ENCODE data around the gene NUP160. TPM values are rescaled to one million over a fixed set of nuclear protein-coding genes. Genes with fewer than 3 reads are reported as not detected.
"Not testable (repeated sequence)": the region's sequence is repeated elsewhere in the genome, so short reads cannot be mapped to it uniquely, and the experiment has no call there.

Gene NUP160
- total and polyA plus RNA-seq, 10 of the 15 experiments (the other 5 are each of a cell fraction or from before 2014, with no cell fraction given), result 24.0 to 87.6 (median 54.6) TPM

GRCh38 chr11:47791774-47792430 is 56.2 kb downstream of the NUP160 start:
- H3K36me3 ChIP-seq (ENCODE audit: control insufficient read depth in 2 of 2, insufficient read depth in 2 of 2, low read length in 1 of 2), result peaks cover 5 to 31% of the 10 kb centered on the region in 2 experiments
- ChIA-PET SMC1A (ENCODE audit: uncharacterized antibody, unreplicated experiment) (interaction anchor here (0.6 to 1.4 kb wide), 5 partner anchors 13 to 76 kb away, joined by 3 to 4 read pairs (median 3); partner anchors contain the start of gene AGBL2), RAD21 (ENCODE audit: unreplicated experiment) (no interaction called here), POLR2A (interaction anchor here (0.5 kb wide), 1 partner anchor 13 kb away, joined by 5 read pairs; no protein-coding TSS in a partner anchor), CTCF (interaction anchor here (0.6 to 1.0 kb wide), 3 partner anchors 11 to 106 kb away, joined by 3 to 5 read pairs (median 3); no protein-coding TSS in a partner anchor)
- no peak for ATAC-seq
- H3K27me3 ChIP-seq (replicated peaks in 1 of 2; ENCODE audit: control insufficient read depth in 2 of 2, insufficient read depth in 2 of 2, low read length in 1 of 2), result no peaks in the 10 kb centered on the region
- H3K4me3 ChIP-seq, result no peak overlapping the region
- no peak for FAIRE-seq
- 79% methylated on average over 4 of the region's 4 CpGs for WGBS (ENCODE audit: insufficient coverage, insufficient replicate concordance, low lambda C conversion rate, missing lambda C conversion rate)
- in situ Hi-C loops (cut with MboI) (no loop called here), intact Hi-C loops (cut with micrococcal nuclease; ENCODE audit: unreplicated experiment) (no loop called here)
- H2AFZ ChIP-seq (ENCODE audit: control insufficient read depth, low read depth, low read length), result no peak overlapping the region
- TF ChIP-seq BMI1 (IDR thresholded peaks at IDR 0.05; ENCODE audit: borderline replicate concordance) (no peak), CBFB (IDR thresholded peaks at IDR 0.05; ENCODE audit: low read depth) (no peak), E4F1 (IDR thresholded peaks at IDR 0.05; ENCODE audit: borderline replicate concordance, partially characterized antibody) (no peak)
- DNase-seq (ENCODE audit: low read depth, low spot score), result no peak
- no peaks in the 10 kb centered on the region for H4K20me1 ChIP-seq (ENCODE audit: control insufficient read depth, insufficient read depth)
- H3K27ac ChIP-seq (ENCODE audit: control insufficient read depth, insufficient read depth), result no peak overlapping the region
- no TSS peak for BruUV-seq (replicated peaks)
- no peaks in the 10 kb centered on the region for H3K4me1 ChIP-seq (ENCODE audit: control insufficient read depth, insufficient read depth, low read length)
- H3K4me2 ChIP-seq (ENCODE audit: control insufficient read depth, insufficient read depth), result no peak overlapping the region
- H3K79me2 ChIP-seq (ENCODE audit: control insufficient read depth, insufficient read depth, low read length), result no peaks in the 10 kb centered on the region
- no peak overlapping the region for H3K9ac ChIP-seq (ENCODE audit: control insufficient read depth, insufficient read depth, low read length)
- H3K9me3 ChIP-seq (replicated peaks; ENCODE audit: control insufficient read depth, insufficient read depth, low read length), result no peaks in the 10 kb centered on the region

DNA sequence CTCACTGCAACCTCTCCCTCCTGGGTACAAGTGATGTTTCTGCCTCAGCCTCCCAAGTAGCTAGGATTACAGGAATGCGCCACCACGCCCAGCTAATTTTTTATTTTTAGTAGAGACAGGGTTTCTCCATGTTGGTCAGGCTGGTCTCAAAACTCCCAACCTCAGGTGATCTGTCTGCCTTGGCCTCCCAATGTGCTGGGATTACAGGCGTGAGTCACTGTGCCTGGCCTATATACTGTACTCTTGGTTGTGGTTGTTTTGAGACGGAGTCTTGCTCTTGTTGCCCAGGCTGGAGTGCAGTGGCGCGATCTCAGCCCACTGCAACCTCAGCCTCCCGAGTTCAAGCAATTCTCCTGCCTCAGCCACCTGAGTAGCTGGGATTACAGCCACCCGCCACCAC is 58.1 kb downstream of the NUP160 start:
- ATAC-seq; in situ Hi-C loops (cut with MboI); H4K20me1 ChIP-seq (ENCODE audit: control insufficient read depth, insufficient read depth); H2AFZ ChIP-seq (ENCODE audit: control insufficient read depth, low read depth, low read length); FAIRE-seq; intact Hi-C loops (cut with micrococcal nuclease; ENCODE audit: unreplicated experiment); RAD21 ChIA-PET (ENCODE audit: unreplicated experiment); H3K4me1 ChIP-seq (ENCODE audit: control insufficient read depth, insufficient read depth, low read length); H3K4me3 ChIP-seq; BruUV-seq (replicated peaks); H3K9ac ChIP-seq (ENCODE audit: control insufficient read depth, insufficient read depth, low read length); H3K4me2 ChIP-seq (ENCODE audit: control insufficient read depth, insufficient read depth); H3K9me3 ChIP-seq (replicated peaks; ENCODE audit: control insufficient read depth, insufficient read depth, low read length); DNase-seq (ENCODE audit: low read depth, low spot score); POLR2A ChIA-PET; H3K79me2 ChIP-seq (ENCODE audit: control insufficient read depth, insufficient read depth, low read length); H3K27ac ChIP-seq (ENCODE audit: control insufficient read depth, insufficient read depth); CTCF ChIA-PET; H3K27me3 ChIP-seq (replicated peaks in 1 of 2; ENCODE audit: control insufficient read depth in 2 of 2, insufficient read depth in 2 of 2, low read length in 1 of 2): not testable (repeated sequence)
- over 99% methylated on average over 8 of the region's 8 CpGs for WGBS (ENCODE audit: insufficient coverage, insufficient replicate concordance, low lambda C conversion rate, missing lambda C conversion rate)
- H3K36me3 ChIP-seq (ENCODE audit: control insufficient read depth in 2 of 2, insufficient read depth in 2 of 2, low read length in 1 of 2), result peaks cover 10 to 28% of the 10 kb centered on the region in 2 experiments
- SMC1A ChIA-PET (ENCODE audit: uncharacterized antibody, unreplicated experiment), result interaction anchor here (0.6 to 1.7 kb wide), 2 partner anchors 125 to 133 kb away, joined by 3 read pairs; no protein-coding TSS in a partner anchor

Measured in GM12878 (cell line).